ENCODE data around the gene CMTM4.
"Not testable (repeated sequence)": the region's sequence is repeated elsewhere in the genome, so short reads cannot be mapped to it uniquely, and the experiment has no call there.

The CMTM4 gene

GRCh38 chr16:66639091-66639885, 57.3 kb downstream of the CMTM4 start:
- DNase-seq: no peak

GRCh38 chr16:66637806-66638205, 58.7 kb downstream of the CMTM4 start:
- no peak for DNase-seq

GRCh38 chr16:66636199-66636598, 60.3 kb downstream of the CMTM4 start:
- DNase-seq: no peak

DNA sequence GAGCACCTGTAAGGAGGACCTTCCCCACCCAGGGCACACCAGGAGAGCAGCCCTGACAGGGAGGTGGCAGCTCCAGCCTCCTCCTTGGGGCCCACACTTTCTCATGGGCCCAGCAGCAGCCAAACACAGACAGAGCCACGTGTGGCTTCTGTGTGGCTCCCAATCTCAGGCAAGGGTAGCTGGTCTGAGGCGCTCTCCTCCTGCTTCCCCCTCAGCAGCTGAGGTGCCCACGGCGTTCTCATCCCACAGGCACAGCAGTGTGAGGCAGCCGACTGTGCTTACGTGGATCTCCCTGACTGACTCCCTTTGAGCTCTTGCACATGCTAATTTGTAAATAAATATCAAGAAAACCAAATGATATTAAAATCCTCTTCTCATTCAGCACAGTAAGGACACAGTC, 61.1 kb downstream of the CMTM4 start:
- no peak for DNase-seq

- no peak for DNase-seq
Observed at GRCh38 chr16:66634527-66635196, 61.9 kb downstream of the CMTM4 start.

GRCh38 chr16:66631558-66631957, 65.0 kb downstream of the CMTM4 start:
- not testable (repeated sequence) for DNase-seq

- DNase-seq: not testable (repeated sequence)
Observed at GRCh38 chr16:66630561-66631260, 65.8 kb downstream of the CMTM4 start.

DNA sequence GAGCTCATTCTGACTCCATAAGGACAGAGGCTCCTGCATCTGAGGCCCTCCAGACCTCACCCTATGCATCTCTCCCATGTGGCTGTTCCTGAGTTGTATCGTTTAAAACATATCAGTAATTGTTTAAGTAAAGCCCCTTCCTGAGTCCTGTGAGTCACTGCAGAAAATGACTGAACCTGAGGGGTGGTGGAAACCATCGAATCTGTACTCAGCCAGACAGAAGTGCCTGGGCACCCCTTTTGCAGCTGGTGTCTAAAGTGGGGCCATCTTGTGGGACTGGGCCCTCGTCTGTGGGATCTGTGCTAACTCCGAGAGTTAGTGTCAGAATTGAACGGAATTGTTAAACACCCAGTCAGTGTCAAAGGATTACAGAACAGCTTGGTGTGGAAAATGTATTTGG, 66.7 kb downstream of the CMTM4 start:
- DNase-seq: no peak

DNA sequence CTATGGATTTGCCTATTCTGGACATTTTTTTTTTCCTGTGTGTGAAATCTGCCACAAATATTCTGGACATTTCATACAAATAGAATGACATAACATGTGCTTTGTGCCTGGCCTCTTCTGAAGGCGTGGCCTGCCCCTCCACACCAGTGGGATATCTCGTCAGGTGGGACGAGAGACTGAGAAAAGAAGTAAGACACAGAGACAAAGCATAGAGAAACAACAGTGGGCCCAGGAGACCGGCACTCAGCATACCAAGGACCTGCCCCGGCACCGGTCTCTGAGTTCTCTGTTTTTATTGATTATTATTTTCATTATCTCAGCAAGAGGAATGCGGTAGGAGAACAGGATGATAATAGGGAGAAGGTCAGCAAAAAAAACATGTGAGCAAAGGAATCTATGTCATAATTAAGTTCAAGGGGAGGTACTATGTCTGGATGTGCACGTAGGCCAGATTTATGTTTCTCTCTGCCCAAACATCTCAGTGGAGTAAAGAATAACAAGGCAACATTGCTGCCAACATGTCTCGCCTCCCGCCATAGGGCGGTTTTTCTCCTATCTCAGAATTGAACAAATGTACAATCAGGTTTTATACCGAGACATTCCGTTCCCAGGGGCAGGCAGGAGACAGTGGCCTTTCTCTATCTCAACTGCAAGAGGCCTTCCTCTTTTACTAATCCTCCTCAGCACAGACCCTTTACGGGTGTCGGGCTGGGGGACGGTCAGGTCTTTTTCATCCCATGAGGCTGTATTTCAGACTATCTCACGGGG, 68.7 kb downstream of the CMTM4 start:
- not testable (repeated sequence) for DNase-seq

DNA sequence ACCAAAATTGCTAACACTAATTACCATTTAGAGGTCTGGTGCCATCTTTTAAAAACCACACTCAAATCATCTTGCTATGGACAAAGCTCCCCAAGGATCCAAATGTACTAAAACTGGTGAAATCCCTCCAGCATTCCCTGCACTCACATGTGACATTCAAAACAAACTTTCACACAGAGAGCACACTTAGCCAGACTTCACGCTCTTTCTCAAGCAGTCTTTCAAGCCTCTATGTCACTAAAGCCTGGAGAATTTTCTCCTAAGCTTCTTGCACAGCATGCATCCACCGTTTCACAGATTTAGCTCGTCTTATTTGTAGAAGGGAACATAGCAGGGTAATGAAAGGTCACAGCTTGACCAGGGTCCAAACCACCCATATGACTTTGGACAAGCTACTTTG, 72.8 kb downstream of the CMTM4 start:
- no peak for DNase-seq

DNA sequence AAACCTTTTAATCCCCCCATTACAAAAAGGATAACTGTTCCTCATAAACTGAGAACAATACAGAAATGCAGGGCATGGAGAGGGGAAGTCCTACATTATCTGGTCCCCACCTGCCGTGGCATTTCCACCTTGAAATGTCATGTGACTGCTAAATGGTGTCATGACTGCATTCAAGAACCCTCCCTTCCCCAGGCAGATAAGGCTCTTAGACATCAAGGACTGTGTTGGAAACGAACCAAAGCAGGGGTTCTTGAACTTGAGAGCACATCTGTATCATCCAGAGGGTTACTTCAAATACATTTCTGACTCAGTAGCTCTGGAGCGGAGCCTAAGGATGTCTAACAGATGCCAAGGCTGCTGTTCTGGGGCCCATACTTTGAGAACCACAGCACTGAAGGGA, 73.7 kb downstream of the CMTM4 start:
- no peak for DNase-seq

GRCh38 chr16:66621973-66622372, 74.6 kb downstream of the CMTM4 start:
- no peak for DNase-seq

DNA sequence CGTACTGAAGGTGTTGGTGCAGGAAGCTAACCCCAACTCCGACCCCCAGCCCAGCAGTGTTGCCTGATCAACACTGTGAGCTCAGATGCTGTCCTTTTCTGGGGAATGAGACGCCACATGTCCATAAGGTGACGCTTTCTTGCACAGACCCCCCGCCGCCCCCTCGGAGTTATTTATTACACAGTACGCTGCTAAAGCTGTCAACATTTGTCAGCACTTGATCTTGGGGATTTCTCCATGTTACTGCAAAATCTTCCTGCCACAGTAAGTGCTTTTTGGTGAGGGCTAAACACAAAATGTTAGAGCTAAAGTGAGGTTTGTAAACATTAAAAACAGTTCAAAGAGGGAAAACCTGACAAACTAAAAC, 76.1 kb downstream of the CMTM4 start:
- no peak for DNase-seq

- no peak for DNase-seq
Observed at GRCh38 chr16:66619534-66620428, 76.8 kb downstream of the CMTM4 start.

DNA sequence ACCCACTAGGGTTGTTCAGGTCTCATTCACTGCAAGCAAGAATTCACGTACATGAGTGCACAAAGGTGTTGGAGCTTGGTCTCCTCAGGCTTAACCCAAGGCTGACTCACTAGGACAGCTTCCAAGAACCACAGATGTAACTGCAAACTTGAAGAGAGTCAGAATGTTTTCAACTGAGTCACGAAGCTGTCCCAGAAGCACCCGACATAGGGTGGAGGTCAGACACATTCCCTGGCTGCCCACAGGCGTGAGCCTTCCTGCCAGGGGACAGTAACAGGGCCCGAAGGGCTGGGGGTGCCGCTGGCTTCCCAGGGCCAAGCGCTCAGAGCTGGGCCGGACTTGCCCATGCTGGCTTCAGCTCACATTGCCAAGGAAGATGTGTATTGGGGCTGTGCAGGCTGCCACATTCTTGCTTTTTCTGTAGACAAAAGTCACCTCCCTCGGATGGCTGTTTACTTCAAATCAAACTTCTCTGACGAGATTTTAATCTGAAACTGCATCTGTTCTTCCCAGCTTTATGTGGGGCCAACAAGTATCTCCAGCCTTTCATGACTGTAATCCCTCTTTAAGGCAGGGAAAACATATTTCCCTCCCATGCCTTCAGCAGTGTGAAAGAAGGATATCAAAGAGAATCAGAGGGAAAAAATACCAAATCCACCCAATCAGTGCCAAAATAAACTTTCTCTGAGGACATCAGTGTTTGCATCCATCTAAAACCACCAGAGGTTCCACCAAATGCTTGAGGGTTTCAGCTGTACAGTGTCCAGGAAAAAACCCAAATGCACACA, 77.8 kb downstream of the CMTM4 start:
- DNase-seq: no peak

GRCh38 chr16:66617728-66618127, 78.8 kb downstream of the CMTM4 start:
- no peak for DNase-seq

DNA sequence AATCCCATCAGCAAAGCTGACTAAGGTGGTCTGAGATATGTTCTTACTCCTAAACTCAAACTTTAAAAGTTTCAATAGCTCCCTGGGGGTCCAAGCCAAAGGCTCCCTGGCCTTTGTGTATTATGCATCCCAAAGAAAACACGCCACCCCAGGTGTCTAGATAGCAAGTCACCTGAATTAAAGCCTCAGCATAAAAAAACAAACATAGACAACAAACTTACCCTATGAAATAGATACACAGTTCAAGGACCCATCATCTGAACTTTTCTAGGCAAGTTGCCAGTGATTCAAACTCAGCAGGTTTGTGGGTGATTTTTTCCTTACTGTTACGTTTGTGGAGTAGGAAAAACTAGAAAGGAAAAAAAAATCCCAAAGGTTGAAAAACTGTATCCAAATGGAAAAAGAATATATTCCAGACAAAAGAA, 79.5 kb downstream of the CMTM4 start:
- DNase-seq: no peak

DNA sequence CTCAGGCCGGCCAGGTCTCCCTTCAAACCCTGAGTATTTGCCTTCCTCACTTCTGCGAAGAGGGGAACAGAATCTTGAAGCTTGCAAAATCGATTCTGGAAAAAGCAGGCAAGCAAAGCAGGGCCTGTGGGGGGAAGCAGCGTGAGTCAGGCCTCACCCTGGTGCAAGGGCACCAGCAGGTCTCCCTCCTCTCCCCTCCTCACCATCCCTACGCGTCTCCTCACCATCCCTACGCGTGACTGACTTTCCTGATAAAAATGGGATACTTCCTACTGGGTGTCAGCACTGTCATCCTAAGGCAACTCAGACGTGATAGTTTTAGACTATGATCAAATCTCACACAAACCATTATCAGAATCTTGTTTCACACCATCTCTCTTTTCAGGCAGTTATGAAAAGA, 80.0 kb downstream of the CMTM4 start:
- no peak for DNase-seq

- no peak for DNase-seq
Observed at GRCh38 chr16:66616169-66616568, 80.4 kb downstream of the CMTM4 start.

DNA sequence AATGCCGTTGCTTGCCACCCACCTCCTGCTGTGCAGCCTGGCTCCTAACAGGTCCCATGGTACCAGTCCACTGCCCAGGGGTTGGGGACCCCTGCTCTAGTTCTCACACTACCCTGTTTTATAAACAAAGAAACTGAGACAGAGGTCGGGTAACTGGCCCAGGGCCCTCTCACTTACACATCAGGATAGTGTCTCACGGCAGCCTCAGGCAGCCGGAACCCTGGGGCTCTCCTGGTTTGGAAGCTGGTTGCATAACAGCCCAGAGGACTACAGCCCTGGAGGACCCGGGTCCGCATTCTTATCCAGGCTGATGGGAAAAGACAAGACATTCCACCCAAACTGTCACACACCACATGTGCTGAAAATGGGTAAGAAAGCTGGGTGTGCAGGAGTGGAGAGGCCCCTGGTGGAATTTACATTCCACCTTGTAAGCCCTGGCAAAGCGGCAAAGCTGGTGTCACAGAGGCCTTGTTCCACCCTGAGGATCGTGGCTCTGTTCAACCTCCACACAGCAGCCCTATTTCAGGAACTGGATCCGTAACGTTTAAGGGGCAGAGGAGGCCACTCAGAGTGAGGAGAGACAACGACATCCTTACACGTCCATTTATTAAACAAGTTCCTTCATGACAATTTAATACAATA, 82.3 kb downstream of the CMTM4 start:
- DNase-seq: no peak

DNA sequence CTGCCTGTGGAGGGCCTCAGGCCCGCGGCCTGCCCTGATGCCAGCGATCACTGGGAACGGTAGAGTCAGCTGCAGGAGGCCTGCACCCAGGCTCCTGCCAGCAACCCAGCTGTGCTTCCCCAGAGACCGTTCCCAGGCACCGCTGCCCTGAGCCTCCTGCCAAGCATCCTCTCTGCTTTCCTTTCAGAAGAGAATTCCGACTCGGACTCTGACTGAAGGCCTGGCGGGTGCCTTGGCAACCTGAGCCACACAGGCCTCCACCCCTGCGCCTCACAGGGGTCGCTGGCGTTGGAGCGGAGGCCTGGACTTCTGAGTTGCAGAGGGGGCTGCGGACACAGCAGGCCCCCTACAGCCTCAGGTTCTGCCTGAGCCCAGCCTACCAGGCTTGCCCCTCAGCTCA, 84.1 kb downstream of the CMTM4 start:
- no peak for DNase-seq

All from stimulated activated naive CD4-positive, alpha-beta T cell (primary cell).